Stimulated activated CD4-positive, alpha-beta T cell treated with anti-CD3 and anti-CD28 coated beads, Interleukin-2, amount 100 ng/mL, for 48 hours (primary cell): ENCODE results near the gene FXYD7.
"Not testable (repeated sequence)": the region's sequence is repeated elsewhere in the genome, so short reads cannot be mapped to it uniquely, and the experiment has no call there.

ENCODE experiments used
- DNase-seq, 2 donors: peaks; one replicate each; pipeline ENCODE4 v3.0.0-alpha.2; 2020

FXYD7 gene

DNA sequence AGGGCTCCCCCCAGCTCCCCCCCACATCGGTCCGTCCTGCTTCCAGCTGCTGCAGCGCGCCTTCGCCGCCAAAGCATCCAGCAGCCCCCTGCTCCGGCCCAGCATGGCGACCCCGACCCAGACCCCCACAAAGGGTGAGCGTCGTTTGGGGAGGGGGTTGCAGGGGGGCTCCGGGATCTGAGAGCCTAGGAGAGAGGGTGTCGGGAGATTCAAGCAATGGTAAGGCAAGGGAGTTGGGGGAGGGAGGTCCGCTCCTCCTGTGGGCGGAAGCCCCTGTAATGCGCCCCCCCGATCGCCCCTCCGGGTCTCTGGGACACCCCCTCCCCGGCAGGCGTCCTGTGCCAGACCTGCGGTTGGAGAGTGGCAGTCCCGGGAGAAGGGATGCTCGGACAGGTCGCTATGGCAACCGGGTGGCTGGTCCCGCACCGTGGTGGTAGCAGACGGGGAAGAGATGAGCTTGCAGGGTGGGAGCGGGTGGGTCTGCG, at the start of gene FXYD7:
Gene FXYD7 (plus strand): TSS at position 25 of the 485 bp plus-strand sequence. CDS start 79 bp downstream, at position 104.
- DNase-seq = no peak

GRCh38 chr19:35093430-35093829, 49.6 kb upstream of the FXYD7 start:
- no peak for DNase-seq

GRCh38 chr19:35093941-35094647, 49.0 kb upstream of the FXYD7 start:
- DNase-seq = no peak

GRCh38 chr19:35094656-35095055, 48.4 kb upstream of the FXYD7 start:
- no peak for DNase-seq

DNA sequence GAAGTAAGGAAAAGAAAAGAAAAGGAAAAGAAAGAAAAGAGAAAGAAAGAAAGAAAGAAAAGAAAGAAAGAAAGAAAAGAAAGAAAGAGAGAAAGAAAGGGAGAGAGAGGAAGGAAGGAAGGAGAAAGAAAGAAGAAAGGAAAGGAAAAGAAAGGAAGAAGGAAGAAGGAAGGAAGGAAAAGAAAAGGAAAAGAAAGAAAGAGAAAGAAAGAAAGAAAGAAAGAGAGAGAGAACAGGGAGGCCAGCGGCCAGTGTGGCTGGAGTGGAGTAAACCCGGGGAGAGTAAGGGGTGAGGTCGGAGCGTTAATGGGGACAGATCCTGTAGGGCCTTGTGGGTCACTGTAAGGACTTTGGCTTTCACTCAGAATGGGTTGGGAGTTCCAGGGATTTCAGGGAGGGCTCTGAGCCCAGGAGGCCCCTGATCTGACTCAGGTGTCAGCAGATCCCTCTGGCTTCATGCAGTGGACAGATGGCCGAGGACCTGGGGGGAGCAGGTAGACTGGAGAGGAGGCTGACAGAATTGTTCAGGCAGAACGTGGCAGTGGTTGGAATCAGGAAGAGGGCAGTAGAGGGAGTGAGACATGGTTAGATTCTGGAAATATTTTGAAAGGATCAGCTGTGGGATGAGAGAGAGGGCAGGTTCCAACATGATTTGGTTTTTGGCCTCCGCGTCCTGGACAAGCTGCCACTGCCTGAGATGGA, 47.2 kb upstream of the FXYD7 start:
- no peak for DNase-seq

- DNase-seq = no peak
These were observed 44.5 kb upstream of the FXYD7 start for GRCh38 chr19:35098413-35099049.

- DNase-seq = no peak
These were observed 43.7 kb upstream of the FXYD7 start for GRCh38 chr19:35099155-35099896.

GRCh38 chr19:35099897-35100275, 43.2 kb upstream of the FXYD7 start:
- no peak for DNase-seq

DNA sequence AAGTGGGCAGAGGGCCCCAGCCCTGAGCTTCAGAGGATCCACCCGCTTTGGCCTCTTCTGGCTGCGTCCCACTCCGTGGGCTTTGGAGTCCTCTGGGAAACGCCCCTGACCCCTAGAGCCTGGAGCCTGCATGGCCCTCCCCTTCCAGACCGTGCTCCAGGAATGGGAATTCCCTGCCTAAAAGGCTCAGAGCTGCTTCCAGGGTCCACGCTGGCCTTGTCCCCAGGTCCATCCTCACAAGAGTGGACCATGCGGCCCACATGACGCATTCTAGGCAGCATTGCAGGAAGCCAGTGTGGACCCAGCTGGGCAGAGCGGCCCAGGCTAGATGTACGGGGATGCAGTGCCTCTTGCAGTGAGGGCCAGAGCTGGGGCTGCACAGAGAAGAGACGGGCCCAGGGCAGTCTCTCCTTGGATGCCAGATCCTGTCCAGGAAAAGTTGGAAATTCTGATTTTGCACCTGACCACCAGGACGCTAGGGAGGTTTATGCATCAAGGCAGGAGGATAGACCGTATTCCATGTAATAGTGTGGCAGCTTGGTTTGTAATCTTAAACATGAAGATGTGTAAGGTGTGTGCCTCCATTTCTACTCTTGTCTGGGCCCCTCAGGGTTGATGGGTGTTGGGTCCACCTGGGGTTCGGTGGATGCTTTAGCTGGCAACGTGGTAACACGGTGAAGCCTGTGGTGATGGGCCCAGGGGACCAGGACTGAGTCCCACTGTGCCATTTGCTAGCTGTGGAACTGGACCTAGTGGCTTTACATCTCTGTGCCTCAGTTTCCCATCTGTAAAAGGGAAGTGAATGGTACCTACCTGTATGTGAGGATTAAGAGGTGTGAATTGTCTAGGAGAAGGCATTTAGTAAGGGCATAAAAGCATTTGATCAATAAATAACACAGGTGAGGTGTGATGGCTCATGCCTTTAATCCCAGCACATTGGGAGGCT, 42.2 kb upstream of the FXYD7 start:
- no peak for DNase-seq

- DNase-seq = not testable (repeated sequence)
These were observed 41.1 kb upstream of the FXYD7 start for GRCh38 chr19:35101949-35102348.

- not testable (repeated sequence) for DNase-seq
These were observed 39.4 kb upstream of the FXYD7 start for GRCh38 chr19:35103614-35104013.

DNA sequence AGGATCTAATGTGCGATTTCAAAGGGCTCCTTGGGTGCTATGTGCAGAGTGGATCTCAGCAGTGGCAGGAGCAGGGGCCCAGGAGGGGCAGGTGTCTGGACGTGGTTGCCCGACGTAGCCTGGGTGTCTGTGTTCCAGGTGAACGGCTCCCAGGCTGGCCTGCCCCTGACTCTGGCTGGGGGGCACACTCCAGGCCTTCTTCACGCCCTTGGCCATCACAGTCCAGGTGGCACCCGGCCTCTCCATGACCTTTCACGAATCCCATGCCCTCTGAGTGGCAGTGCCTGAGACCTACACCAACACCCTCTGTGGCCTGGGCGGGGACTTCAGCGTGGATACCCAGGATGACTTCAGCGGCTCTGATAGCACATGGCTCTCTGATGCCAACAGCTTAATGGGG, 38.7 kb upstream of the FXYD7 start:
- DNase-seq = no peak

GRCh38 chr19:35105047-35105410, 38.0 kb upstream of the FXYD7 start:
- no peak for DNase-seq

GRCh38 chr19:35105411-35106290, 37.4 kb upstream of the FXYD7 start:
- DNase-seq = no peak

- DNase-seq = no peak
These were observed 36.8 kb upstream of the FXYD7 start for GRCh38 chr19:35106291-35106583.

- DNase-seq = no peak
These were observed 36.0 kb upstream of the FXYD7 start for GRCh38 chr19:35106898-35107541.

DNA sequence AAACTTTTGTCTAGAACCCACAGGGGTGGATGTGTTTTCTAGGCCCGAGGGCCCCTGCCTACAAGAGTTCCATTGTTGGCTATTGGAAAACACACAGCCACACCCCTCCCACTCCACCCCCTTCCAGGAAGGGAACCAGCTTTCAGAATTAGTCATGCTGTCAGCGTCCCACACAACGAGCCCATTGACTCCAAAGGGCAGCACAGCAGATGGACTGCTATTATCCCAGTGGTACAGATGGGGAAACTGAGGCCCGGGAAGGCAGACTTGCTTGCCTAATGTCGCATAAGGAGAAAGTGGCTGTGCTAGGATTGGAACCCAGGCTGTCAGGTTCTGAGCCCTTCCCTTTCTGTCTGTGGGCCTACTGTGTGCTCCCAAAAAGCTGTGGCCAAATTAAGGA, 35.5 kb upstream of the FXYD7 start:
- no peak for DNase-seq

DNA sequence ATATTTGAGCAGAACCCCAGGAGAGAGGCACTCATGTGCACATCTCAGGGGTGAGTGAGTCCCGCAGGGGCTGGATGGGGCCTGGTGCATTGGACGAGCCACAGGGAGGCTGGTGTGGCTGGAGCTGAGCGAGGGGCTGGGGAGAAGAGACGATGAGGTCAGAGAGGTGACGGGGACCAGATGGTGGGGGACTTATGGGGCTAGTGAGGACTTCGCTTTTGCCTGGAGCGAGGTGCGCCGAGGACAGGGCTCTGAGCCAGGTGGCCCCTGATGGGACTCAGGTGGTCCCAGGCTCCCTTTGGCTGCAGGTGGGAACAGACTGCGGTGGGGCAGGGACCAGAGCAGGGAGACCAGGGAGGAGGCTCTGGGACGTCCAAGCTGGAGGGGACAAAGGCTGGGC, 34.3 kb upstream of the FXYD7 start:
- no peak for DNase-seq

- DNase-seq = no peak
These were observed 33.5 kb upstream of the FXYD7 start for GRCh38 chr19:35109395-35110112.

DNA sequence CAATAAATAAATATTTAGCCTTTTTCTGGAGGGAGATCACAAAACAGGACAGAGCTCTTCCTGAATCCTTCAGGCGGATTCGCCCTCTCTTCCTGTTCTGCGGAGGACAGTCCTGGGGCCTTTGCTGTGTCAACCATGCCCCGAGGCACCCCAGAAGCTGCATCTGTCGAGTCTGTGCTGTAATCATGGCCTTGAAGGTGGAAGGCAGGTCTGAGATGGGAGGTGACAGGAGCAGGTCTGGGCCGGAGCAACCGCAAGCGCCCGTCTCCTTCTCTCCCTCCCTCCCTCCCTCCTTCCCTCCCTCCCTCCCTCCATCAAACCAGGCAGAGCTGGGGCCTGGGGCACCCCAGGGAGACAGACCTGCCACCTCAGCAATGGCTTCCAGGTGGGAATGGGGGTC, 32.1 kb upstream of the FXYD7 start:
- no peak for DNase-seq
